C4-2B (cell line): ENCODE results near the gene BABAM2.

Experiments
- ZFX ChIP-seq: fragments of 450-650 bp; IDR thresholded peaks from 2 replicates; pipeline ENCODE4 v1.6.1; 2017
- TF ChIP-seq, protein P1 (sequence below): fragments of 450-650 bp; conservative IDR thresholded peaks from 2 replicates; pipeline ENCODE4 v1.5.1; 2017; ENCODE audit warnings: mild to moderate bottlenecking

DNA sequence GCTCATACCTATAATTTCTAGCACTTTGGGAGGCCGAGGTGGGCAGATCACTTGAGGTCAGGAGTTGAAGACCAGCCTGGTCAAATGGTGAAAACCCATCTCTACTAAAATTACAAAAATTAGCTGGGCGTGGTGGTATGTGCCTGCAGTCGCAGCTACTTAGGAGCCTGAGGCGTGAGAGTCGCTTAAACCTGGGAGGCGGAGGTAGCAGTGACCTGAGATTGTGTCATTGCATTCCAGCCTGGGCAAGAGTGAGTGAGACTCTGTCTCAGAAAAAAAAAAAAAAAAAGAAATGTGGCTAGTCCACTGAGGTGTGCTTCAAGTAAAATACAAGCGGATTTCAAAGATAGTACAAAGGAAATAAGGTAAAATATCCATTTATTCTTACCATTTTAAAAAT lies 46.5 kb upstream of the BABAM2 start:
- TF ChIP-seq, protein P1, sequence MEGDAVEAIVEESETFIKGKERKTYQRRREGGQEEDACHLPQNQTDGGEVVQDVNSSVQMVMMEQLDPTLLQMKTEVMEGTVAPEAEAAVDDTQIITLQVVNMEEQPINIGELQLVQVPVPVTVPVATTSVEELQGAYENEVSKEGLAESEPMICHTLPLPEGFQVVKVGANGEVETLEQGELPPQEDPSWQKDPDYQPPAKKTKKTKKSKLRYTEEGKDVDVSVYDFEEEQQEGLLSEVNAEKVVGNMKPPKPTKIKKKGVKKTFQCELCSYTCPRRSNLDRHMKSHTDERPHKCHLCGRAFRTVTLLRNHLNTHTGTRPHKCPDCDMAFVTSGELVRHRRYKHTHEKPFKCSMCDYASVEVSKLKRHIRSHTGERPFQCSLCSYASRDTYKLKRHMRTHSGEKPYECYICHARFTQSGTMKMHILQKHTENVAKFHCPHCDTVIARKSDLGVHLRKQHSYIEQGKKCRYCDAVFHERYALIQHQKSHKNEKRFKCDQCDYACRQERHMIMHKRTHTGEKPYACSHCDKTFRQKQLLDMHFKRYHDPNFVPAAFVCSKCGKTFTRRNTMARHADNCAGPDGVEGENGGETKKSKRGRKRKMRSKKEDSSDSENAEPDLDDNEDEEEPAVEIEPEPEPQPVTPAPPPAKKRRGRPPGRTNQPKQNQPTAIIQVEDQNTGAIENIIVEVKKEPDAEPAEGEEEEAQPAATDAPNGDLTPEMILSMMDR = no peak
- no peak for TF ChIP-seq ZFX
